Inflammatory macrophage treated with lipopolysaccharide for 4 hours (primary cell): ENCODE results near the gene BLTP2.
"Not testable (repeated sequence)": the region's sequence is repeated elsewhere in the genome, so short reads cannot be mapped to it uniquely, and the experiment has no call there.

Experiments
- DNase-seq: peaks from one replicate; pipeline ENCODE4 v3.0.0-alpha.2; 2020

The BLTP2 gene

GRCh38 chr17:28644787-28645575 is at the start of gene BLTP2:
BLTP2 (minus strand) TSS chr17:28645158; CDS start chr17:28645056, 102 bp downstream.
- DNase-seq: peak; percentile 96

- DNase-seq: no peak
Measured at GRCh38 chr17:28693869-28694268, 48.9 kb upstream of the BLTP2 start.

GRCh38 chr17:28689011-28689410 is 44.1 kb upstream of the BLTP2 start:
- DNase-seq: no peak

- no peak for DNase-seq
Measured at GRCh38 chr17:28688481-28688880, 43.5 kb upstream of the BLTP2 start.

- no peak for DNase-seq
Measured at GRCh38 chr17:28686296-28686695, 41.3 kb upstream of the BLTP2 start.

GRCh38 chr17:28685366-28685765 is 40.4 kb upstream of the BLTP2 start:
- no peak for DNase-seq

- DNase-seq: no peak
Measured at GRCh38 chr17:28684963-28685362, 40.0 kb upstream of the BLTP2 start.

GRCh38 chr17:28682655-28683054 is 37.7 kb upstream of the BLTP2 start:
- DNase-seq: no peak

GRCh38 chr17:28675980-28676379 is 31.0 kb upstream of the BLTP2 start:
- no peak for DNase-seq

- no peak for DNase-seq
Measured at GRCh38 chr17:28675490-28675889, 30.5 kb upstream of the BLTP2 start.

GRCh38 chr17:28669918-28670317 is 25.0 kb upstream of the BLTP2 start:
- no peak for DNase-seq

- DNase-seq: no peak
Measured at GRCh38 chr17:28667870-28668269, 22.9 kb upstream of the BLTP2 start.

- DNase-seq: no peak
Measured at GRCh38 chr17:28665994-28666393, 21.0 kb upstream of the BLTP2 start.

- no peak for DNase-seq
Measured at GRCh38 chr17:28663723-28664122, 18.8 kb upstream of the BLTP2 start.

GRCh38 chr17:28662527-28662829 is 17.5 kb upstream of the BLTP2 start:
- no peak for DNase-seq

GRCh38 chr17:28661635-28662526 is 16.9 kb upstream of the BLTP2 start, which contains the start of the genes SDF2 and SUPT6H:
SDF2 (minus strand) TSS chr17:28661906; CDS start chr17:28661876, 30 bp downstream.
SUPT6H (plus strand) TSS chr17:28662205; CDS start chr17:28673402, 11,197 bp downstream.
- DNase-seq: peak; percentile 92

GRCh38 chr17:28659497-28659881 is 14.5 kb upstream of the BLTP2 start:
- not testable (repeated sequence) for DNase-seq

- DNase-seq: not testable (repeated sequence)
Measured at GRCh38 chr17:28658766-28659496, 14.0 kb upstream of the BLTP2 start.

- DNase-seq: not testable (repeated sequence)
Measured at GRCh38 chr17:28658342-28658741, 13.4 kb upstream of the BLTP2 start.

GRCh38 chr17:28657756-28658155 is 12.8 kb upstream of the BLTP2 start:
- DNase-seq: no peak

GRCh38 chr17:28655160-28655559 is 10.2 kb upstream of the BLTP2 start:
- DNase-seq: no peak

GRCh38 chr17:28648698-28649097 is 3.7 kb upstream of the BLTP2 start:
- no peak for DNase-seq
